ENCODE measurements around the gene BABAM2. TPM values are rescaled to one million over a fixed set of nuclear protein-coding genes. Genes with fewer than 3 reads are reported as not detected.

Gene BABAM2
- total RNA-seq, 1 experiment from 2014 or later, result 27.1 TPM

GRCh38 chr2:28320009-28320365 lies 429.5 kb downstream of the BABAM2 start:
- H3K36me3 Mint-ChIP-seq (ENCODE audit: insufficient read depth in 1 of 3, low read depth in 3 of 3), result no peaks in the 10 kb centered on the region
- Histone ChIP-seq H3T11ph (ENCODE audit: low read length) (no peak overlapping the region), H2BK120ac (ENCODE audit: low read depth, low read length, poor library complexity, severe bottlenecking) (no peak overlapping the region), H3K56ac (ENCODE audit: insufficient read length, low read depth, low read length) (no peak overlapping the region), H2BK12ac (ENCODE audit: insufficient read length, low read depth, low read length) (no peak overlapping the region), H3K18ac (ENCODE audit: insufficient read length, low read depth, low read length) (no peak overlapping the region), H4K20me1 (ENCODE audit: control insufficient read depth, insufficient read depth, insufficient read length) (no peaks in the 10 kb centered on the region), H3K9ac (ENCODE audit: extremely low read depth, insufficient read length, low read length) (no peak overlapping the region), H3K14ac (ENCODE audit: insufficient read depth, low read length) (no peak overlapping the region), H4K91ac (ENCODE audit: insufficient read length, low read depth, low read length) (no peak overlapping the region), H4K8ac (replicated peaks; ENCODE audit: insufficient read length, low read depth, low read length) (no peak overlapping the region), H3K27ac (ENCODE audit: insufficient read length, low read depth, low read length) (no peak overlapping the region), H2AFZ (ENCODE audit: low read length) (no peak overlapping the region), H2BK20ac (ENCODE audit: low read depth, low read length, poor library complexity, severe bottlenecking) (no peak overlapping the region), H4K5ac (ENCODE audit: insufficient read length, low read depth, low read length) (no peak overlapping the region), H2BK15ac (ENCODE audit: low read depth, low read length) (no peak overlapping the region), H2BK5ac (ENCODE audit: insufficient read length, low read length) (no peak overlapping the region), H3K79me1 (ENCODE audit: insufficient read depth, low read depth, low read length, poor library complexity, severe bottlenecking) (no peaks in the 10 kb centered on the region), H3K23me2 (ENCODE audit: insufficient read length, low read depth, low read length, poor library complexity, severe bottlenecking) (no peaks in the 10 kb centered on the region), H3K4me2 (ENCODE audit: insufficient read depth, insufficient read length, low read length) (no peak overlapping the region), H3K23ac (ENCODE audit: insufficient read length, low read depth, low read length) (no peak overlapping the region), H3K4me1 (ENCODE audit: insufficient read depth, low read length) (peaks cover 20% of the 10 kb centered on the region), H3K9me3 (ENCODE audit: control insufficient read depth, low read depth, low read length) (no peaks in the 10 kb centered on the region), H3K79me2 (ENCODE audit: insufficient read depth, low read length) (no peaks in the 10 kb centered on the region), H2AK5ac (ENCODE audit: insufficient read length, low read length) (no peak overlapping the region), H3K27me3 (ENCODE audit: insufficient read depth, low read length) (no peaks in the 10 kb centered on the region; the same call in 1 of the 2 replicates), H3K4ac (ENCODE audit: low read depth, low read length) (no peak overlapping the region)
- TF ChIP-seq CTCF (conservative IDR thresholded peaks at IDR 0.05), result no peak
- H3K9me3 Mint-ChIP-seq, result no peaks in the 10 kb centered on the region
- no peaks in the 10 kb centered on the region for H3K27me3 Mint-ChIP-seq (ENCODE audit: low read depth)
- WGBS (ENCODE audit: extremely low coverage, insufficient read length, low lambda C conversion rate), result no CpG with 5 or more reads among the region's 6 CpGs
- 0 out of 7 replicates have a peak overlapping the region, but pooled peaks of 1 of the 3 experiments have one; percentile 47 for H3K27ac Mint-ChIP-seq
- no peak overlapping the region for H3K4me3 Mint-ChIP-seq
- no peak for DNase-seq
- peaks cover 58 to 75% of the 10 kb centered on the region in 2 experiments for H3K4me1 Mint-ChIP-seq

All from H9 (cell line).